Measurements from ENCODE around the gene SPN. TPM values are rescaled to one million over a fixed set of nuclear protein-coding genes. Genes with fewer than 3 reads are reported as not detected.

SPN gene
- total and polyA plus RNA-seq, 8 donors = 1.9 to 29.1 (median 2.5) TPM

DNA sequence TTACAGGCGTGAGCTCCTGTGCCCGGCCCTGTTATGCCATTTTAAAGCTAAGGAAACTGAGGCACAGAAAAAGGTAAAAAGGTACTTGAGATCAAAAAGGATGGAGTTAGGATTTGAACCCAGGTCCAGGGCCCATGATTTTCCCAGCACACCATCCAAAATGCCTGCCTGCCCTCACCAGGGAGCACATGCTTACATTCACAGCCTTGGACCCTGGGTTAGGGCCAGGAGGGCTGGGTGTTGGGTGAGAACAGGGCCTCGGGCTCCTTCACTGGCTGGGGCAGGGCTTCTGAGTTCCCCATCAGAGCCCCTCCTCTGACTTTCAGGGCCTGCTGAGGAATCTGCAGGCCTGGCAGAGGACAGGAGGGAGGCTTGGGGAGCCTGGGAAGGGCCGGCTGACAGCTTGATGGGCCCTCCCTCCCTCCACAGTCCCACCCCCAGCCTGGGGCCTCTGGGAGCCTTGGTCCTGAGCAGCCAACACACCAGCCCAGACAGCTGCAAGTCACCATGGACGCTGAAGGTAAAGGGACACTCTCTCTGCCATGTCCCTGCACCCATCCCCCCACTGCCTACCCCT is 15.7 kb downstream of the SPN start, which contains the start of gene QPRT:
Gene QPRT, plus strand, starts transcription at position 490 of the 577 bp plus-strand sequence. Its CDS starts 18 bp downstream, at position 508.
- H3K27ac ChIP-seq = peak within 1 kb of the TSS; percentile 13 to 37

DNA sequence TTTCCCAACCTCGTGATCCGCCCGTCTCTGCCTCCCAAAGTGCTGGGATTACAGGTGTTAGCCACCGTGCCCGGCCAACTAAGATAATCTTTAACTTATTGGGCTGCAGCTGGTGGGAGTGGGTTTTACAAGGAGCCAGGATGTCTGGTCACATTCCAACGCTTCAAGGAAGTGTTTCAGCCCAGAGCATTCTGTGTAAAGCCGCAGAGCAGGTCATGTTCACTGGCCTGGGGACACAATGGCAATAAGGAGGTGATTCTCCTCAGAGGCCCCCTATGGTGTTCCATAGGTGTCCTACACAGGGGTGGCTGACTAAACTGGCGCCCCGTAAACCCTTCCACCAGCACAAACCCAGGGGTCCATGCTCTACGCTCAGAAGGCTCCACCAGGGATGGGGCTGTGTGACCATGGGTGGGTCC is 17.1 kb downstream of the SPN start:
- TF ChIP-seq, protein P1, sequence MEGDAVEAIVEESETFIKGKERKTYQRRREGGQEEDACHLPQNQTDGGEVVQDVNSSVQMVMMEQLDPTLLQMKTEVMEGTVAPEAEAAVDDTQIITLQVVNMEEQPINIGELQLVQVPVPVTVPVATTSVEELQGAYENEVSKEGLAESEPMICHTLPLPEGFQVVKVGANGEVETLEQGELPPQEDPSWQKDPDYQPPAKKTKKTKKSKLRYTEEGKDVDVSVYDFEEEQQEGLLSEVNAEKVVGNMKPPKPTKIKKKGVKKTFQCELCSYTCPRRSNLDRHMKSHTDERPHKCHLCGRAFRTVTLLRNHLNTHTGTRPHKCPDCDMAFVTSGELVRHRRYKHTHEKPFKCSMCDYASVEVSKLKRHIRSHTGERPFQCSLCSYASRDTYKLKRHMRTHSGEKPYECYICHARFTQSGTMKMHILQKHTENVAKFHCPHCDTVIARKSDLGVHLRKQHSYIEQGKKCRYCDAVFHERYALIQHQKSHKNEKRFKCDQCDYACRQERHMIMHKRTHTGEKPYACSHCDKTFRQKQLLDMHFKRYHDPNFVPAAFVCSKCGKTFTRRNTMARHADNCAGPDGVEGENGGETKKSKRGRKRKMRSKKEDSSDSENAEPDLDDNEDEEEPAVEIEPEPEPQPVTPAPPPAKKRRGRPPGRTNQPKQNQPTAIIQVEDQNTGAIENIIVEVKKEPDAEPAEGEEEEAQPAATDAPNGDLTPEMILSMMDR (IDR thresholded peaks at IDR 0.05) = no peak
- no peaks in the 10 kb centered on the region for H3K27me3 ChIP-seq
- peaks cover 0 to 6% of the 10 kb centered on the region in 2 donors for H3K36me3 ChIP-seq
- peaks cover 0 to 31% of the 10 kb centered on the region in 2 donors for H3K4me1 ChIP-seq
- intact Hi-C loops (cut with DNase I) = no loop called here
- H3K9me3 ChIP-seq = no peaks in the 10 kb centered on the region
- no peak for DNase-seq
- peak overlapping the region; percentile 21 to 29 for H3K4me3 ChIP-seq
- H3K27ac ChIP-seq = no peak overlapping the region
- ATAC-seq = no peak

More for the DNA sequence above, 15.7 kb downstream of the SPN start, which contains the start of gene QPRT:
- ATAC-seq (peak; percentile 83), DNase-seq (peak in 3 of 4 donors; percentile 52 to 86 (median 65))
- Histone ChIP-seq H3K36me3 (no peaks in the 10 kb centered on the region), H3K9me3 (no peaks in the 10 kb centered on the region), H3K4me1 (peaks cover 0 to 35% of the 10 kb centered on the region in 2 donors), H3K4me3 (peak within 1 kb of the TSS; percentile 21 to 29), H3K27me3 (no peaks in the 10 kb centered on the region)
- intact Hi-C loops (cut with DNase I) = no loop called here
- TF ChIP-seq, protein P1 (IDR thresholded peaks at IDR 0.05) = no peak

DNA sequence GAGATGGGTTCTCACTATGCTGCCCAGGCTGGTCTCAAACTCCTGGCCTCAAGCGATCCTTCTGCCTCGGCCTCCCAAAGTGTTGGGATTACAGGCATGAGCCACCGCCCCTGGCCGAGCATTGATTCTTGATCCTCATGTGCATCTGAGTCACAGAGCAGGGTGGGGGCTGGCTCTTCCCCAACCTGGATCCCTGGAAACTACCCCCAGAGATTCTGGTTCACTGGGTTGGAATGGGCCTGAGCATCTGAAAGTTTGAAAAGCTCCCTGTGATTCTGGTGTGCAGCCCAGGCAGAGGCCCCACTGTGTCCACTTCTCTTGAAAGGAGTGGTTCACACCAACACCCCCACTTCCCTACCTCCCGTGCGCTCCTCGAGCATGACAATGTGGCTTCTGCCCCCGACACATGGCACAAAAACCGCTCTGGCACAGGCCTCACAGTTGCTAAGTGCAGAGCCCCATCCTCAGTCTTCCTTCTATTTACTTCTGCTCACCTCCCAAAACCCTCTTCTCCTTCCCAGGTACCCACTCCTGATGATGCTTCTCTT is 20.6 kb downstream of the SPN start:
- no peak overlapping the region for H3K27ac ChIP-seq
- peaks cover 0 to 24% of the 10 kb centered on the region in 2 donors for H3K4me1 ChIP-seq
- H3K36me3 ChIP-seq = peaks cover 0 to 6% of the 10 kb centered on the region in 2 donors
- no peak overlapping the region for H3K4me3 ChIP-seq
- H3K9me3 ChIP-seq = no peaks in the 10 kb centered on the region
- intact Hi-C loops (cut with DNase I) = no loop called here
- H3K27me3 ChIP-seq = no peaks in the 10 kb centered on the region
- TF ChIP-seq, protein P1 (IDR thresholded peaks at IDR 0.05) = no peak
- DNase-seq (no peak), ATAC-seq (no peak)

DNA sequence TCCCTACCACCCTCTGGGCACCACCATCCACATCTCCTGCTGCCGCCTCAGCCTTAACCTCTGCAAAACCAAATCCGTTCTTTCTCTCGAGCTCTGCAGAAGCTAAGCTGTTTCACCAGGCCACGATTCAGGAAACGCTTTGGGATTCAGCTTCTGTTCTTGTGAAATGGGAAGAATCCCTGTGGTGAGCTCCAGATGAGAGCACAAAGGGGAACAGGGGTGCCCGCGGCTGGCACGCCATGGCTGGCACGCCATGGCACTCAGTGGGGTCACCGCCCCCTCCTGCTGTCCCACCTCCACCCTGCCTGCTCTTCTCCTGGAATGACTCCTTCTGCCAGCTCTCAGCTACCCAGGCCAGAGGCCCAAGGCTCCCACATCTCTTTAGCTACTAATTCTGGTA is 21.6 kb downstream of the SPN start:
- intact Hi-C loops (cut with DNase I) = no loop called here
- H3K36me3 ChIP-seq = peaks cover 0 to 6% of the 10 kb centered on the region in 2 donors
- no peak for ATAC-seq
- H3K27me3 ChIP-seq = no peaks in the 10 kb centered on the region
- no peak overlapping the region for H3K27ac ChIP-seq
- TF ChIP-seq, protein P1 (IDR thresholded peaks at IDR 0.05) = no peak
- H3K4me1 ChIP-seq = peaks cover 0 to 13% of the 10 kb centered on the region in 2 donors
- DNase-seq = no peak
- H3K9me3 ChIP-seq = no peaks in the 10 kb centered on the region
- no peak overlapping the region for H3K4me3 ChIP-seq

DNA sequence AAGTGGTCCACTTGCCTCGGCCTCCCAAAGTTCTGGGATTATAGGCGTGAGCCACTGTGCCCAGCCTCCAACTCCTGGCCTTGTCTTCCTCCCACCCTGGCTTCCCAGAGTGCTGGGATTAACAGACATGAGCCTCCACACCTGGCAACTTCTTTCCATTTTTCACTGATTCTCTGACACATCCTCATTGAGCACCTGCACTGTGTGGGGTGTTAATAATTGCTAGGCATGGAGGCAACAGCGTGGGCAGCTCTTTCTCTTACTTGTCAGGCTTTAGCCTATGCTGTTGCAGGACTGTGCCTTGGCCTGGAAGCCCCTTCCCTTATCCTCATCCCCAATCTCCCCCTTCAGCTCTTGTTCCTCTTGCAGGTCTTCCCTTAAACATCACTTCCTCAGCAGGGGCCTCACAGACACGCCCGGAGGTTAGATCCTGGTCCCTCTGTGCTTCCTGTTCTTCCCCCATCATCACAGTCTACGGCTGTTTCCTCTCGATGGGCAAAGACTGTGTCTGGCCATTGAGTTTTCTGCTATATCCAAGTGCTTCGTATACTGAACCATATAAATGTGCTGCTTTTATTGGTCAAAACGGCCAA is 23.8 kb downstream of the SPN start:
- TF ChIP-seq, protein P1 (IDR thresholded peaks at IDR 0.05) = no peak
- intact Hi-C loops (cut with DNase I) = no loop called here
- H3K4me1 ChIP-seq = peaks cover 0 to 12% of the 10 kb centered on the region in 2 donors
- no peak overlapping the region for H3K4me3 ChIP-seq
- no peaks in the 10 kb centered on the region for H3K9me3 ChIP-seq
- no peak for ATAC-seq
- DNase-seq = no peak
- no peak overlapping the region for H3K27ac ChIP-seq
- H3K36me3 ChIP-seq = peaks cover 0 to 6% of the 10 kb centered on the region in 2 donors
- H3K27me3 ChIP-seq = no peaks in the 10 kb centered on the region

Data from left lung (tissue), 10 donors.